SK-N-MC (cell line): ENCODE results near the gene TPO.

Source experiments
- DNase-seq: peaks from one replicate; pipeline ENCODE4 v3.0.0-alpha.2; 2011; ENCODE audit warnings: low read depth, low spot score
- H3K27ac ChIP-seq: fragments of 200-600 bp; sonication (generic); 2 replicates; pipeline ENCODE4 v1.5.1; 2016; ENCODE audit warnings: mixed run types
- H3K36me3 ChIP-seq: fragments of 200-600 bp; sonication (generic); 2 replicates; pipeline ENCODE4 v1.6.1; 2017; ENCODE audit warnings: antibody characterized with exemption, low read length, mixed read lengths; ENCODE audit not compliant: insufficient read depth
- H3K4me3 ChIP-seq: fragments of 200-600 bp; sonication (generic); 2 replicates; pipeline ENCODE4 v1.5.1; 2016
- H3K9ac ChIP-seq: fragments of 200-600 bp; sonication (generic); 2 replicates; pipeline ENCODE4 v1.8.0; 2017; ENCODE audit warnings: mixed run types, mixed read lengths; ENCODE audit not compliant: insufficient read length
- H3K9me3 ChIP-seq: fragments of 200-600 bp; sonication (generic); 2 replicates; pipeline ENCODE4 v1.6.1; 2017; ENCODE audit warnings: low read depth, mild to moderate bottlenecking, antibody characterized with exemption, low read length, moderate library complexity, mixed read lengths
- EZH2 ChIP-seq: fragments of 200-600 bp; sonication (generic); IDR thresholded peaks from one replicate; pipeline ENCODE4 v1.6.1; 2017; ENCODE audit warnings: antibody characterized with exemption
- FOXP2 ChIP-seq: optimal IDR thresholded peaks from 2 replicates; pipeline ENCODE3; 2011; ENCODE audit warnings: mild to moderate bottlenecking, moderate library complexity; ENCODE audit not compliant: insufficient read depth; ENCODE audit errors: extremely low read length, control extremely low read depth
- POLR2AphosphoS5 ChIP-seq: IDR thresholded peaks from 2 replicates; pipeline ENCODE4 v1.6.1; 2012; ENCODE audit warnings: mild to moderate bottlenecking, low read depth, low read length, borderline replicate concordance

Gene TPO

GRCh38 chr2:1480671-1481076, 67.4 kb downstream of the TPO start:
- Histone ChIP-seq H3K27ac (no peak overlapping the region), H3K9ac (no peak overlapping the region), H3K4me3 (no peak overlapping the region), H3K36me3 (no peaks in the 10 kb centered on the region), H3K9me3 (no peaks in the 10 kb centered on the region)
- no peak for TF ChIP-seq EZH2
- DNase-seq, result no peak

- H3K9me3 ChIP-seq, result no peaks in the 10 kb centered on the region
- TF ChIP-seq EZH2 (no peak), FOXP2 (no peak), POLR2AphosphoS5 (no peak)
- no peaks in the 10 kb centered on the region for H3K36me3 ChIP-seq
- DNase-seq, result no peak
- H3K4me3 ChIP-seq, result no peak overlapping the region
- H3K9ac ChIP-seq, result no peak overlapping the region
- H3K27ac ChIP-seq, result no peak overlapping the region
Measured at GRCh38 chr2:1481406-1482252, 68.4 kb downstream of the TPO start.

GRCh38 chr2:1482253-1482675, 69.0 kb downstream of the TPO start:
- H3K36me3 ChIP-seq, result no peaks in the 10 kb centered on the region
- no peak overlapping the region for H3K27ac ChIP-seq
- no peak for TF ChIP-seq POLR2AphosphoS5
- DNase-seq, result no peak
- H3K9ac ChIP-seq, result no peak overlapping the region
- no peaks in the 10 kb centered on the region for H3K9me3 ChIP-seq
- H3K4me3 ChIP-seq, result no peak overlapping the region

- Histone ChIP-seq H3K4me3 (no peak overlapping the region), H3K36me3 (no peaks in the 10 kb centered on the region), H3K9me3 (no peaks in the 10 kb centered on the region), H3K9ac (no peak overlapping the region), H3K27ac (no peak overlapping the region)
- no peak for DNase-seq
- TF ChIP-seq POLR2AphosphoS5 (no peak), EZH2 (no peak)
Measured at GRCh38 chr2:1482981-1483380, 69.7 kb downstream of the TPO start.

GRCh38 chr2:1483551-1483950, 70.3 kb downstream of the TPO start:
- H3K4me3 ChIP-seq, result no peak overlapping the region
- no peak for DNase-seq
- H3K9ac ChIP-seq, result no peak overlapping the region
- no peak overlapping the region for H3K27ac ChIP-seq
- no peaks in the 10 kb centered on the region for H3K36me3 ChIP-seq
- H3K9me3 ChIP-seq, result no peaks in the 10 kb centered on the region
- TF ChIP-seq POLR2AphosphoS5 (no peak), FOXP2 (no peak), EZH2 (no peak)

GRCh38 chr2:1484131-1484884, 71.0 kb downstream of the TPO start:
- no peak for DNase-seq
- Histone ChIP-seq H3K4me3 (no peak overlapping the region), H3K9ac (no peak overlapping the region), H3K27ac (no peak overlapping the region), H3K9me3 (no peaks in the 10 kb centered on the region), H3K36me3 (no peaks in the 10 kb centered on the region)
- TF ChIP-seq POLR2AphosphoS5, result no peak
- no peak for TF ChIP-seq EZH2
- TF ChIP-seq FOXP2, result no peak

- TF ChIP-seq FOXP2, result no peak
- no peak for TF ChIP-seq POLR2AphosphoS5
- no peak for TF ChIP-seq EZH2
- no peaks in the 10 kb centered on the region for H3K9me3 ChIP-seq
- no peak overlapping the region for H3K9ac ChIP-seq
- no peak for DNase-seq
- H3K36me3 ChIP-seq, result no peaks in the 10 kb centered on the region
- H3K27ac ChIP-seq, result no peak overlapping the region
- no peak overlapping the region for H3K4me3 ChIP-seq
Measured at GRCh38 chr2:1486670-1487069, 73.4 kb downstream of the TPO start.

GRCh38 chr2:1487758-1488157, 74.5 kb downstream of the TPO start:
- Histone ChIP-seq H3K4me3 (no peak overlapping the region), H3K9me3 (no peaks in the 10 kb centered on the region), H3K36me3 (no peaks in the 10 kb centered on the region), H3K9ac (no peak overlapping the region), H3K27ac (no peak overlapping the region)
- DNase-seq, result no peak
- TF ChIP-seq POLR2AphosphoS5 (no peak), FOXP2 (no peak), EZH2 (no peak)
